Naive B cell (primary cell): ENCODE measurements around the gene RELL1. TPM values are rescaled to one million over a fixed set of nuclear protein-coding genes. Genes with fewer than 3 reads are reported as not detected.
A peak's percentile ranks its signal among the peaks of the same experiment; 100 is the strongest.

Experiments used
- ATAC-seq, 2 donors: fragments of 150-1000 bp; cut with Tn5 transposase; 2 replicates each; pipeline ENCODE4 v1.10.0; 2021; ENCODE audit warnings: low read depth in 2 of 2, mild to moderate bottlenecking in 2 of 2, moderate library complexity in 2 of 2
- DNase-seq: peaks from one replicate; pipeline ENCODE4 v3.0.0; 2022
- H3K27ac Mint-ChIP-seq, 6 donors: one replicate each; pipeline ENCODE4 v1.8.0; 2020 to 2022; ENCODE audit warnings: mild to moderate bottlenecking in 6 of 6, mixed read lengths in 6 of 6, moderate library complexity in 5 of 6, inconsistent platforms in 2 of 6
- H3K27me3 Mint-ChIP-seq, 3 donors: one replicate each; pipeline ENCODE4 v1.8.0; 2021 to 2022; ENCODE audit warnings: mixed read lengths in 3 of 3, mild to moderate bottlenecking in 1 of 3
- H3K36me3 Mint-ChIP-seq, 2 donors: one replicate each; pipeline ENCODE4 v1.8.0; 2020 to 2022; ENCODE audit warnings: mixed read lengths in 2 of 2, inconsistent platforms in 1 of 2, mild to moderate bottlenecking in 1 of 2
- H3K4me1 Mint-ChIP-seq, 3 donors: one replicate each; pipeline ENCODE4 v1.8.0; 2020 to 2022; ENCODE audit warnings: mixed read lengths in 3 of 3, inconsistent platforms in 1 of 3, mild to moderate bottlenecking in 1 of 3, moderate library complexity in 1 of 3
- H3K4me3 Mint-ChIP-seq, 8 donors: one replicate each; pipeline ENCODE4 v1.8.0; 2020 to 2022; ENCODE audit warnings: mild to moderate bottlenecking in 8 of 8, mixed read lengths in 8 of 8, moderate library complexity in 8 of 8, inconsistent platforms in 2 of 8
- H3K9me3 Mint-ChIP-seq, 7 donors: one replicate each; pipeline ENCODE4 v1.8.0; 2020 to 2022; ENCODE audit warnings: mixed read lengths in 7 of 7, mild to moderate bottlenecking in 5 of 7, inconsistent platforms in 2 of 7, moderate library complexity in 1 of 7
- polyA plus RNA-seq, 6 donors: library from polyadenylated mRNA; unstranded; fragments of 300-500 nt; fragmentation: Illumina TruSeq; gene quantifications; one replicate each; pipeline ENCODE4 v1.2.3, GENCODE V29; 2021; ENCODE audit warnings: low read depth in 6 of 6

The RELL1 gene
- polyA plus RNA-seq, 6 donors from 2014 or later: 0.32 to 1.2 (median 0.59) TPM; not detected in 2

DNA sequence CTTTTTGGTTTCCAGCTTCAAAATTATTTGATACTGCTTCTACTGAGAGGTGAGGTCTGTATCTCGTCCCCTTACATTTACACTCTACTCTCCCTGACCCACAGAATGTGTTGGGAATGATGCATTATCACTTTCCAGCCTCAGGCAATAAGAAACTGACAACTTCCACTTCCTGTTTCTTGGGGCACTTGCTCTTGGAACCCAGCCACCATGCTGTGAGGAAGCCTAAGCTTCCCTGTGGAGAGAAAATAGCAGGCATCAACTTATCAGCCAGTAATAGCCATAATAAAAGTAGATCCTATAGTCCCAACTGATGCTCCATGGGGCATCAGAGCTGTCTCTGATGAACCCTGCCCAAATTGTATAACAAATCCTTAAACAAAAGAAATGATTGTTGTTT is 32.6 kb downstream of the RELL1 start:
- no peaks in the 10 kb centered on the region for H3K27me3 Mint-ChIP-seq
- no peak overlapping the region for H3K4me3 Mint-ChIP-seq
- no peaks in the 10 kb centered on the region for H3K4me1 Mint-ChIP-seq
- H3K27ac Mint-ChIP-seq: no peak overlapping the region
- peaks cover 9 to 38% (median 19%) of the 10 kb centered on the region in 7 donors for H3K9me3 Mint-ChIP-seq
- no peak for ATAC-seq
- DNase-seq: no peak
- H3K36me3 Mint-ChIP-seq: peaks cover 0 to 9% of the 10 kb centered on the region in 2 donors

DNA sequence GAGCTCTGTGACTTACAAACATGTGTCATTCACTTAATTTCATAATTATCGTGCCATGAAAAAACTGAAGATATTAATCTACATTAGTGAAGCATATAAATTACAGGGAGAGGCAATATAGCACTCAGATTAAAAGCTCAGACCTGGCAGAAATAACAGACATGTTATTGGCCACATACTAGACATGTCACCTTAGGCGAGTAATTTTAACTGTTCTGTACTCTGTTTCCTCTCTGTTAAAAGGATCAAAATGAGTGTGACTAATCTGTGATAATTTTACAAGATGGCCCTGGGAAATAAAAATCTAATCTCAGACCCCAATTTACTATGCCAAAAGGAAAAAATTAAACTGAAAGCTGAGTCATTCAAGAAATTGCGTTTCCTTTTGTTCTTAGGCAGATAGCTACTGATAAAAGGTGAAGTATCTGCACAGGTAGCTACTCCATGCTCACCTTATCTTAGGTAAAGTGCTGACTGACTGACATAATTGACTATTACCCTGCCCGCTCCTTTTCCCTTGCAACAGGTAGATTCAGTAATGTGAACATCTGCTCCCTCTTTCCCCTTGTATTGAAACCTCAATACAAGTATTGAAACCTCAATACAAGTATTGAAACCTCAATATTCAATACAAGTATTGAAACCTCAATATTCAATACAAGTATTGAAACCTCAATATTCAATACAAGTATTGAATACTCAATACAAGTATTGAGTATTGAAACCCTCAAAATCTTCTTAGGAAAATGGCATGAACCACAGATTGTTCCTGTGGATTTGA is 33.2 kb downstream of the RELL1 start:
- no peak overlapping the region for H3K4me3 Mint-ChIP-seq
- no peak overlapping the region for H3K27ac Mint-ChIP-seq
- H3K36me3 Mint-ChIP-seq: peaks cover 0 to 9% of the 10 kb centered on the region in 2 donors
- no peaks in the 10 kb centered on the region for H3K27me3 Mint-ChIP-seq
- H3K4me1 Mint-ChIP-seq: no peaks in the 10 kb centered on the region
- DNase-seq (no peak), ATAC-seq (no peak)
- H3K9me3 Mint-ChIP-seq: peaks cover 9 to 38% (median 19%) of the 10 kb centered on the region in 7 donors

DNA sequence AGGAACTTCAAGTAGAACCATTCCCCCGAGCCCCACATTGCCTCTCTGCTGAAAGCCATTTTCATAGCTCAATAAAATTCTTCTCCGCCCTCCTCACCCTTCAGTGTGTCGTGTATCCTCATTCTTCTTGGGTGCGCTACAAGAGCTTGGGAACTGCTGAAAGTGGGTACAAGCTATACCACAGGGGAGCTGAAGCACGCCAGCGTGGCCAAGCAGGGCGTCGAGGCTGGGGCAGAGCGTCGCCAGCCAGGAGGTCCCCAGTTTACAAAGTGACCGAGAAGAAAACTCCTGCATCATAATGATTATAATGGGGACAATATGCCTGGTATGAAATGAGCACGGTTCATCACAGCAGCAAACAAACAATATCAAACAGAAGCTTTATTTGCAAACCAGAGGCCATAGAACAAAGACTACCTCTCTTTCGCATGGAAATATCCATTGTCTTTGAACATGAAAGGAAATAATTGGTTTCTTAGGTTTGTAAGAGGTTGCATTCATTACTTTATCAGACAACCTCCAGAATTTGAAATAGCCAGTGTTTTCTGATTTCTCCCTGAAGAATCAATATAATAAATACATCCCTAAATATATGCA is 34.3 kb downstream of the RELL1 start:
- ATAC-seq (no peak), DNase-seq (no peak)
- H3K27ac Mint-ChIP-seq: no peak overlapping the region
- H3K4me1 Mint-ChIP-seq: no peaks in the 10 kb centered on the region
- H3K27me3 Mint-ChIP-seq: no peaks in the 10 kb centered on the region
- H3K4me3 Mint-ChIP-seq: peak overlapping the region in 1 of 8 donors; percentile 30
- peaks cover 0 to 3% of the 10 kb centered on the region in 2 donors for H3K36me3 Mint-ChIP-seq
- peaks cover 5 to 31% (median 12%) of the 10 kb centered on the region in 7 donors for H3K9me3 Mint-ChIP-seq

DNA sequence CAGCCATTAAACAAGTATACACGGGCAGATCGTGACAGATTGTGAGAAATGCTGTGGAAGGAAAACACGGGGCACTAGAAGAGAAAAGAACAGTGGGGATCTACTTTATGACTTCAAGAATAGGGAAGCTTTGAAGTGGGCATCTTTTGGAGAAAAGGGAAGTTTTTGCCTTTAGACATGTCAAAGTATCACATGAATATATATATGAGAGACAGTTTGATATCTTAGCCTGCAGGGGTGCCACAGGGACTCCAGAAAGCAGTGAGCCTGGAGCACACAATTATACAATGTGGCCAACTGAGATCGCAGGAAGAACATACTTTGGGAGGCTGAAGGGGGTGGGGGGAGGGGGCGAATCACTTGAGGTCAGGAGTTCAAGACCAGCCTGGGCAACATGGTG is 35.7 kb downstream of the RELL1 start:
- peaks cover 3 to 18% (median 8%) of the 10 kb centered on the region in 7 donors for H3K9me3 Mint-ChIP-seq
- no peak overlapping the region for H3K4me3 Mint-ChIP-seq
- H3K27ac Mint-ChIP-seq: no peak overlapping the region
- ATAC-seq: no peak
- peaks cover 0 to 3% (median 0%) of the 10 kb centered on the region in 3 donors for H3K4me1 Mint-ChIP-seq
- DNase-seq: no peak
- peaks cover 0 to 3% of the 10 kb centered on the region in 2 donors for H3K36me3 Mint-ChIP-seq
- H3K27me3 Mint-ChIP-seq: no peaks in the 10 kb centered on the region

DNA sequence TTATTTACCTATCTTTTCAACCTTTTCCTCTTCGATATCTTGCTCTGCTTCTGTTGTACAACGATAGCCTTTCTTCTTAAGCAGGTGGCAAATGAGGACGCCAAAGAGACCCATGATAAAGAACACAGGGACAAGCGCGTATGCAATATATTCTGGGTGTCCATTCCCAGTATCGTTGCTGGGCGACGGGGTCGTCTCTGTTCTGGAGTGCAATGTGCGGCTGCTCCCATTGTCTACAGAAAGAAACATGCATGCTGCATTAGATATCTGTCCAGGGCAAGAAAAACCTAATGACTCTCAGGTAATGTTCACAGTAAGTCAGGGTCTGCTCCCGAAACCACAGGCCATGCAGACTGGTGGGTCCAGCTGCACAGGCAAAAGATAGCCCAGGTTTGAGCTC is 36.9 kb downstream of the RELL1 start:
- ATAC-seq (no peak), DNase-seq (no peak)
- Mint-ChIP-seq H3K27me3 (no peaks in the 10 kb centered on the region), H3K4me1 (peaks cover 0 to 6% (median 0%) of the 10 kb centered on the region in 3 donors), H3K36me3 (peaks cover 0 to 3% of the 10 kb centered on the region in 2 donors), H3K27ac (no peak overlapping the region), H3K9me3 (peaks cover 0 to 10% (median 4%) of the 10 kb centered on the region in 7 donors), H3K4me3 (no peak overlapping the region)

DNA sequence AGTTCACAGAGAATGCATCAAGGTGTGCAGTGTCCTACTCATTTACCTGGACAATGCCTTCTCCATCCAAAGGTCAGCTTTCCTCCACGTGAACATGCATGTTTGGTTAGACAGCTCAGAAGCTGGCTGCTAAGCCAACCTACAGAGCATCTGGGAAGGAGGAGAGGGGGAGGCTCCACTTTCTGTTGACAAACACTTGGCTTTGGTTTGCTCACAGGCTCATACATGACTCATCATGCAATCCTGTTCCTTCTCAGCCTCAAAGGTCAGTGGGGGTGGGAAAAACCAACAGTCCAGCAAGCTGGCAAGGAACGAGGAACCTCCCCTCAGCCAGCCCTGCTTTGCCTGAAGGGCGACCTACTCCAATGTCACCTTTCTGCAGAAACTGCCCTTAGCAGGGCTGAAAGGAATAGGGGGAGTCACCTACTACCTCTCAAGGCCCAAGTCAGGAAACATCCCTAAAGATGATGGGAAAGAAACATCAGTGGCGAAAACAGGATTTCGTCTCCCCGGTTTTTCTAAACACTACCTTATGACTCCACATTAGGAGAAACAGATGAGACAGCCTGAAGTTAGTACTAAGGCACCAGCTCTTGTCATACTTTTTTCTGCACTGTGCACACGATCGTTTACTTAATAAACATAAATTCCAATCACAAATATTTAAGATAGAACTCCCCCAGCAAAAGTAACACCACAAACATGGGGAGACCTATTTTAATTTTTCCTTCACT is 37.9 kb downstream of the RELL1 start:
- Mint-ChIP-seq H3K36me3 (no peaks in the 10 kb centered on the region), H3K4me3 (no peak overlapping the region), H3K27me3 (no peaks in the 10 kb centered on the region), H3K4me1 (peaks cover 0 to 6% (median 0%) of the 10 kb centered on the region in 3 donors), H3K9me3 (peaks cover 0 to 2% (median 0%) of the 10 kb centered on the region in 7 donors), H3K27ac (no peak overlapping the region)
- no peak for ATAC-seq
- no peak for DNase-seq

DNA sequence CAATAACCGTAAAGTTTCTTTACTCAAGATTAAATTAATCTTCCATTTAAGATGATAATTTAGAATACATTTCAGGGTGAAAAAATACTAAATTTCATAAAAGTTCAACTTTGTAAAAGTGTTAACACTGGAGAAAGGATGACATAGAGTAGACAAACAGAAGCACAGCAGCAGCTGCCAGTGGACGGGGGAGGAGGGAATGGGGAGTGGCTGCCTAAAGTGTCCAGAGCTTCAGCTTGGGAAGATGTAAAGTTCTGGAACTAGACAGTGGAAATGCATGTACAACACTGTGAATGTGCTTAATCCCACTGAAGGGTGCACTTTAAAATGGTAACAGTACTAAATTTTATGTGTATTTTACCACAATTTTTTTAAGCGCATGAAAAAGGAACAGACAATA is 39.9 kb downstream of the RELL1 start:
- Mint-ChIP-seq H3K4me3 (no peak overlapping the region), H3K27ac (no peak overlapping the region), H3K4me1 (peaks cover 0 to 6% (median 0%) of the 10 kb centered on the region in 3 donors), H3K36me3 (no peaks in the 10 kb centered on the region), H3K27me3 (no peaks in the 10 kb centered on the region), H3K9me3 (peaks cover 0 to 2% (median 0%) of the 10 kb centered on the region in 7 donors)
- no peak for DNase-seq
- ATAC-seq: no peak

DNA sequence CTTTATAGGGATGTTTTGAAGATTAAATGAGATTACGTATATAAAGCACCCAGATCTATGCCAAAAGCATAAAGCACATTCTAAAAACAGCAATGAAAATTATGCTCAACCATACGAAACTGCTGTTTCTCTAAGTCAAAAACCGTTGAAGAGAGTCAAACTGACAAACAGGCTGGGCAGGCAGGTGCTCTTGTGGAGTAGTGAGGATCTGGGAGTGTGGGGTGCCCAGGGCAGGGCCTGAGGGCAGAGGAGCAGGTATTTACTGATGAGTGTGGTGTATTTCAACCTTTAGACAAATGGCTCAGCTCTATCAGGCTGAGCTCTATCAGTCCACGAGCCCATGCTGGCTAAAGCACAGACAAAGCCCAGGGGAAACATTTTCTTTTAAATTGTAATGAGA is 40.4 kb downstream of the RELL1 start:
- ATAC-seq (no peak), DNase-seq (no peak)
- Mint-ChIP-seq H3K36me3 (no peaks in the 10 kb centered on the region), H3K27ac (peak overlapping the region in 2 of 6 donors; percentile 34 to 75), H3K4me3 (no peak overlapping the region), H3K4me1 (peaks cover 0 to 6% (median 0%) of the 10 kb centered on the region in 3 donors), H3K9me3 (peaks cover 0 to 2% (median 0%) of the 10 kb centered on the region in 7 donors), H3K27me3 (no peaks in the 10 kb centered on the region)

DNA sequence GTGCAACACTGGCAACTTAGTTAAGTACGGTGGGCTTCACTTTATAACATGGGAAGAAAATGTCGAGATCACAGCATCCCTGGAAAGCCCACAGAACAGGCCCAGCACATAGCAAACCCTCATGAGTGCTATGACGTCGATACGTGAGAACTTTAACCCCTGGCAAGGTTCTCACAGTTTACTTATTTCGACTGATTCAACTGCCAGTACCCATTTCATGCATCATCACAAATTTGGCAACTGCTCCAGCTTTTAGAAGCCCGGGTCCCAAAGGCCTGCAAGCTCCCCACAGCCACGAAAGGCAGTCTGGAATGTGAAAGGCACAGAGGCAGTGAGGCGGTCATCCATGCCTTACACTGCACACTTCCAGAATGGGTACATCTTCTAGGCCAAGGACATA is 41.2 kb downstream of the RELL1 start:
- no peak overlapping the region for H3K4me3 Mint-ChIP-seq
- H3K4me1 Mint-ChIP-seq: peaks cover 0 to 6% (median 0%) of the 10 kb centered on the region in 3 donors
- no peaks in the 10 kb centered on the region for H3K36me3 Mint-ChIP-seq
- H3K9me3 Mint-ChIP-seq: peaks cover 0 to 2% (median 0%) of the 10 kb centered on the region in 7 donors
- H3K27ac Mint-ChIP-seq: no peak overlapping the region
- no peaks in the 10 kb centered on the region for H3K27me3 Mint-ChIP-seq
- DNase-seq (no peak), ATAC-seq (no peak)

DNA sequence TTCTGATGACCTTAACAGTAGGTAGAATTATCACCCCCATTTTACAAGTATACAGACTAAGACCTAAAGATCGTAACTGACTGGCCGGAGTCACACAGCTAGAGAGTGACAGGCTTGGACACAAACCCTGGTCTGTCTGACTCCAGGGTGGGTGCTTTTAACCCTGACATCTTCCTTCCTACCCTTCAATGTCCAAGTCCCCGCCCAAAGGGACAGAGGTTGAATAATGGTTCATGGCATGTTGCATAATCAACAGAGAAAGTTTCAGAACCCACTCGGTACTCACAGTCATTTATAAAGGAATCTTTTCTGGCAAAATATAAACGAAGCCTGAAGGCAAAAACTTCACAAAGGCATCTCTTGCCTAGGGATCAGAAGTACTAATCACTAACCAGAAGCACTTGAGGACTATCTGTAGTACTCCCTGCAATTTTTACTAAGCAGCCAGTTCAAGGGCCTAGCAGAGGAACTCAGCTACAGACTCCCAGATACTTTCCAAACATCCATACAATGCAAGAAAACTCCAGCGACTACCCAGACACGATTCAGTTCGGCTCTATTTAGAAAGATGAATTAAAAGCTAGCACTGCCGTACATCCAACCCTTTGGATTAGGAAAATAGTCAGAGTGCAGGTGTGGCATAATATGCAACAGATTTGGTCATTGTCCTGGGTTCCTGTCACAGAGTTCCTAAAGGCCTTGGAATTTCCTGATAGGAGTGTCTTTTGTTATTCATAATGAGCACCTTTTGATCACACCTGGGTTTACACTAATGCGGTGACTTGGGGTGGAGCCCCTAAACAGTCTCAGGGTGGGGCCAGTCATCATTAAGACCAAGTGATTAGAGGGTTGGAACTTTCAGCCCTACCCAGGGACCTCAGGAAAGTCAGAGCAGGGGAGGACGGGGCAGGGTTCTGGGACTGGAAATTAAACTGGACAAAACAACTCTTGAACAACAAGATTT is 44.0 kb downstream of the RELL1 start:
- no peak overlapping the region for H3K4me3 Mint-ChIP-seq
- no peaks in the 10 kb centered on the region for H3K36me3 Mint-ChIP-seq
- H3K4me1 Mint-ChIP-seq: peaks cover 0 to 6% (median 0%) of the 10 kb centered on the region in 3 donors
- H3K9me3 Mint-ChIP-seq: no peaks in the 10 kb centered on the region
- H3K27ac Mint-ChIP-seq: no peak overlapping the region
- DNase-seq (no peak), ATAC-seq (no peak)
- H3K27me3 Mint-ChIP-seq: no peaks in the 10 kb centered on the region

DNA sequence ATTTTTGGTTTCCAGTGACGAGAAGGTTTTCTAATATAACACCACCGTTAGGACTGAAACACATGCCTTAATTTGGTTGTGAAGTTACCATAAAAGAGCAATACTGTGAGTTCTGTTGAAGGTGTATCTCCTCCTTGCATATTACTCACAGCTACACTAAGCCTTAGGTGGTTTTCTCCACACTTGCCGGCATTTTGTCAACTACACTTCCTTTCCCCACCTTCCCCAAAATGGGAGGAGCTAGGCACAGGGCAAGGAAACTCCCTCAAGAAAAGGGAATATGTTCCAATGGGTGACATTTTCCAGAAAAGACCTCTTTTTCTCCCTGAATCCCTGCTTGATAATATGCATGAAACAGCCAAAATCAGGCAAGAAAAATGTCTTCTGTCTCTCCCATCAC is 44.8 kb downstream of the RELL1 start:
- H3K27ac Mint-ChIP-seq: no peak overlapping the region
- H3K4me3 Mint-ChIP-seq: no peak overlapping the region
- H3K36me3 Mint-ChIP-seq: no peaks in the 10 kb centered on the region
- H3K9me3 Mint-ChIP-seq: no peaks in the 10 kb centered on the region
- ATAC-seq (no peak), DNase-seq (no peak)
- H3K4me1 Mint-ChIP-seq: peaks cover 0 to 6% (median 0%) of the 10 kb centered on the region in 3 donors
- H3K27me3 Mint-ChIP-seq: no peaks in the 10 kb centered on the region

DNA sequence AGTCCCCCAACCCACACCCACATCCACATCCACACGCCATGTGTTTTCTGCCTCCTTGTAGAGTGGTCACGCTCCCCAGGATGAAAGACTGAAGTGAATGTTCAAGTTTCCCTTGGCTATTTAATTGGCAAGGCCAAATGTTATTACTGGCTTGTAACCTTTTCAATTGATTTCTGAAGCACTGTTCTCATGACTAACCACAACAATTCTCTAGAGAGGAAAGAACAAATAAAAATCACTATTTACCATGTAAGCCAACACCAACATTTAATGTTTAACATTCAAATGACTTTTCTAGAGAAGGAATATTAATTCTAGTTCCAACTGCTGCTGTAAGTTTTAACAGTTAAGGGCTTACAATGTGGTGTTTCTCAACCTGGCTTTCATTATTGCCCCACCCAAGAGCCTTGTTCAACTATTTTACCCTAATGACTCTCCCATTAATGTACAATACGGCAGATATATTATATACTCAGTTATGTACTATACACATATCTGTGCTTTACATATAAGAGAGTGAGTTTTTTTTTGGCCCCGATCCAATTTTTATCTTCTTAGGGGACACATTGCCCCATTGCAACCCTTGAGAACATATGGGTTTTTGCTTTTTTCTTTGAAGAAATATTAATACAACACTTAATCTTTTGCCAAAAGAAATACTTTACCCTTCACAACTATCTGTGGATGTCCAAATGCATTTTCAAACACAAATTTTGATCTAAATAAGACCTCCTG is 46.5 kb downstream of the RELL1 start:
- no peaks in the 10 kb centered on the region for H3K27me3 Mint-ChIP-seq
- no peak overlapping the region for H3K4me3 Mint-ChIP-seq
- DNase-seq (no peak), ATAC-seq (no peak)
- peak overlapping the region in 1 of 6 donors; percentile 50 for H3K27ac Mint-ChIP-seq
- peaks cover 0 to 4% (median 0%) of the 10 kb centered on the region in 3 donors for H3K4me1 Mint-ChIP-seq
- no peaks in the 10 kb centered on the region for H3K36me3 Mint-ChIP-seq
- no peaks in the 10 kb centered on the region for H3K9me3 Mint-ChIP-seq
